HG03175 (cell line): ENCODE data around the gene SERPINA12.
"Not testable (repeated sequence)": the region's sequence is repeated elsewhere in the genome, so short reads cannot be mapped to it uniquely, and the experiment has no call there.

Experiments
- ATAC-seq: cut with Tn5 transposase; IDR thresholded peaks from one replicate; pipeline ENCODE4 v1.9.1; 2021; ENCODE audit warnings: mild to moderate bottlenecking, moderate library complexity; ENCODE audit not compliant: unreplicated experiment

SERPINA12 gene

GRCh38 chr14:94494085-94494484 lies 15.2 kb downstream of the SERPINA12 start:
- no peak for ATAC-seq

- no peak for ATAC-seq
Measured at GRCh38 chr14:94491511-94491910, 17.8 kb downstream of the SERPINA12 start.

GRCh38 chr14:94489336-94489735 lies 19.9 kb downstream of the SERPINA12 start:
- no peak for ATAC-seq

- no peak for ATAC-seq
Measured at GRCh38 chr14:94486883-94487282, 22.4 kb downstream of the SERPINA12 start.

- ATAC-seq: peak; percentile 78
Measured at GRCh38 chr14:94485944-94486841, 23.1 kb downstream of the SERPINA12 start.

- no peak for ATAC-seq
Measured at GRCh38 chr14:94484481-94484880, 24.8 kb downstream of the SERPINA12 start.

- no peak for ATAC-seq
Measured at GRCh38 chr14:94483729-94484275, 25.5 kb downstream of the SERPINA12 start.

- no peak for ATAC-seq
Measured at GRCh38 chr14:94483071-94483451, 26.2 kb downstream of the SERPINA12 start.

- not testable (repeated sequence) for ATAC-seq
Measured at GRCh38 chr14:94482132-94483070, 26.9 kb downstream of the SERPINA12 start.

- no peak for ATAC-seq
Measured at GRCh38 chr14:94481468-94482131, 27.7 kb downstream of the SERPINA12 start.

GRCh38 chr14:94480809-94481208 lies 28.5 kb downstream of the SERPINA12 start:
- ATAC-seq: no peak

GRCh38 chr14:94478420-94478819 lies 30.8 kb downstream of the SERPINA12 start:
- ATAC-seq: no peak

- ATAC-seq: no peak
Measured at GRCh38 chr14:94476023-94476422, 33.2 kb downstream of the SERPINA12 start, which contains the start of gene SERPINA9. SERPINA9 (minus strand) TSS chr14:94476197; CDS start chr14:94469840, 6,357 bp downstream.

- no peak for ATAC-seq
Measured at GRCh38 chr14:94474581-94475031, 34.7 kb downstream of the SERPINA12 start.

GRCh38 chr14:94473666-94474410 lies 35.4 kb downstream of the SERPINA12 start:
- no peak for ATAC-seq

- ATAC-seq: no peak
Measured at GRCh38 chr14:94472842-94473241, 36.4 kb downstream of the SERPINA12 start.

- no peak for ATAC-seq
Measured at GRCh38 chr14:94471045-94471444, 38.2 kb downstream of the SERPINA12 start.

GRCh38 chr14:94470311-94470710 lies 39.0 kb downstream of the SERPINA12 start:
- ATAC-seq: no peak

GRCh38 chr14:94469261-94469660 lies 40.0 kb downstream of the SERPINA12 start:
- ATAC-seq: no peak
